Hematopoietic multipotent progenitor cell (in vitro differentiated cells): Measurements from ENCODE around the gene SNX1. TPM values are rescaled to one million over a fixed set of nuclear protein-coding genes. Genes with fewer than 3 reads are reported as not detected.

Source experiments
- DNase-seq, 3 donors: peaks; one replicate each; pipeline ENCODE4 v3.0.0-alpha.2; 2011 to 2015; ENCODE audit warnings: low read depth in 2 of 3, low spot score in 2 of 3
- total RNA-seq: library from RNA; depleted of rRNA; stranded (reverse); fragments of >200 nt; gene quantifications from one replicate; pipeline ENCODE4 v1.2.3, GENCODE V29; 2012

SNX1 gene
- total RNA-seq, 1 donor, result 39.3 TPM

- no peak for DNase-seq
Observed at GRCh38 chr15:64141798-64142512, 46.2 kb downstream of the SNX1 start.

DNA sequence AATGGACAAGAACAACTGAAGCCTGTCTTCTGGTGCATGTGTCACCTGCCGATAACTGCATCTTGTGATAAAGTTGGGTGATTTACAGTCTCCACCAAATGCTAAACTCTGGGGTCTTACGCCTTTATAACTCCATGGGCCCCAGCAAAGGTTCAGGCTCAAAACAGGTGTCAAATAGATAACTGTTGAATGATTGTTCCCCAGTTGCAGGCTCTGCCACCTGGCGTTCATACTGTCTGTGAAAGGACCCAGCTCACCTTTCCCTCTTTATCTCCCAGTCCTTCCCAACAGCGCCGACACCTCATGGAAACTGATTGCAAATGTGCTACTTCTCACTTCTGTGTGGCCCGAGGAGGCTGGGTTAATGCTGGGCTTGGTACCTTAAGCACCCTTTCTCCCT is 47.5 kb downstream of the SNX1 start:
- no peak for DNase-seq

DNA sequence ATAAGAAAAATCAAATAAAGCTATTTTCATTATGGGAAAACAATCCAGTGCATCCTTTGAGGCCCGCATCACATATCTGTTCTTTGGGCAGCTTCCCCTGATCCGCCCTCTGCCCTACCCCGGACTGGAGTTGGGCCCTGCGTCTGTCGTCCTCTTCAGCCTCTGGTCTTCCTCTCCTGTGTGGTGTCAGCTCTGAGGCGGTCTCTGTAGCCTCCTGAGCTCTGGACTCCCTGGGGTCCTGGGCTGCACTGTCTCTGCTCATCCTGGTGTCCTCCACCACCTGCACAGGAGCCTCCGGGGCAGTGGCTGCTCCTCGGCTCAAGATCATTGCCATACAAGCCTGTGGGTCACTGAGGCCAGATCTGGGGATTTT is 48.4 kb downstream of the SNX1 start:
- DNase-seq, result no peak

- DNase-seq, result no peak
Observed at GRCh38 chr15:64144565-64145281, 48.9 kb downstream of the SNX1 start.

GRCh38 chr15:64146041-64146440 is 50.3 kb downstream of the SNX1 start:
- DNase-seq, result no peak

GRCh38 chr15:64146520-64146884 is 50.7 kb downstream of the SNX1 start:
- DNase-seq, result no peak

DNA sequence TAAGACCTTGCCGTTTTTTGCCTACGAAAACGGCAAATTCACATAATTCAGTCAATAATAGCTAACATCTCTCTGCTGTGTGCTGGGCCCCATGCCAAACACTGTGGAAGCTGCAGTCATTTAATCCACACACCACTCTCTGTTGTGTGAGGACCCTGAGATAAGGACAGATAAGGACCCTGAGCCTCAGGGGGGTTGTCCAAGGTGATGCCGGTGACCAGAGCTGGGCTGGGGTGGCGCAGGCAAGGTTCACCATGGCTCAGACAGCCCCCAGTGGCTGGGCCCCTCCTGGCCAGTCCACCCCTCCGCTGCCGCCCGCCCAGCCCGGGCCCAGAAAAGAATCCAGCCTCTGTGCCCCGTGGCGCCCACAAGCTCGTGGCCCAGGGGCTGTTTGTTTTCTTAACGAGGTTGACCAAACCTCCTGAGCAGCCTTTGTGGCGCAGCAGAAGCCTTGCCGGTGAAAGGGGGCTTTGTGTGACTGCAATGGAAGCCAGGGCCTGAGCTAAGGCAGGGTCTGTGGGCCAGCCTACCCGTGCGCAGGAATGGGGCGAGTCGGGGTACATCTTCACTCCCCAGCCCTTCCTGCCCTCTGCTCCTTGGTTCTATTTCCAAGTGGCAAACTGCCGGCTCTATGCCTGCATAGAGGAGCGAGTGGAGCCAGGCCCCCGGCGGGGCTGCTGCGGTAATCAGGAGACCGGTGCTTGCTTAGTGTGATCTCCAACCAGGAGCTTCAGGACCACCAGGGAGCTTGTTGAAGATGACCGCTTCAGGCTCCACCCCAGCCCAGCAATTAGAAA is 51.3 kb downstream of the SNX1 start:
- no peak for DNase-seq

DNA sequence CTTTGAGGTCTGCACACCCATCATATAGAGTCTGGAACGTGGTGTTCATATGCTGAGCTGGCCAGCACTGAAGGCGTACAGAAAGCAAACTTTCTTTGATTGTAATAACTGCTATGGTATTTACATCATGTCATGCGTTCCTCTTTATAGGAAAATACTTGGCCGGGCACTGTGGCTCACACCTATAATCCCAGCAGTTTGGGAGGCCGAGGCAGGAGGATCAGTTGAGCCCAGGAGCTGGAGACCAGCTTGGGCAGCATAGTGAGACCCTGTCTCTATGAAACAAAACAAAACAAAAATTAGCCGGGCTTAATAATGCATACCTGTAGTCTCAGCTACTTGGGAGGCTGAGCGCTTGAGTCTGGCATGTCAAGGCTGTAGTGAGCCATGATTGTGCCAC is 52.4 kb downstream of the SNX1 start:
- no peak for DNase-seq

DNA sequence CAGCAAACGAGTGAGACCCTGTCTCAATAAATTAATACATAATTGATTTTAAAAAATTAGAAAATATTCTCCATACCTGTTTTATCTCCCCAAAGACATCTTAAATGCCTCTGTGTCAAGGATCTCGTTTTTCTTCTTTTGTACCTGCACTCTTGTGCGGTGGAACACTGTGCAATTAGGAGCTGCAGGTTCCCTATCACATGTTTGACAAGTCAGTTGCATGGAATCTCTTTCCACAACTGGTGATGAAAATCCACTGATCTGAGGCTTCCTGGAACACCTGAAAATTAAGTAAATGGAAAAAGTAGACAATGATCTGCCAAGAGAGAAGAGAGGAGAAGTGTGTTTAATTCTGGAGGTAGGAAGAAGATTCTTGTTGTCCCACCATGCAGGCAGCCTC is 52.8 kb downstream of the SNX1 start:
- no peak for DNase-seq

- no peak for DNase-seq
Observed at GRCh38 chr15:64149424-64149823, 53.6 kb downstream of the SNX1 start.

GRCh38 chr15:64149893-64150578 is 54.3 kb downstream of the SNX1 start:
- DNase-seq, result peak in 2 of 3 donors; percentile 41 to 67

- DNase-seq, result no peak
Observed at GRCh38 chr15:64151727-64152506, 56.1 kb downstream of the SNX1 start, which contains the start of gene SNX22. SNX22 (plus strand) TSS chr15:64151731; CDS start chr15:64151776, 45 bp downstream.

- peak in 1 of 3 donors; percentile 31 for DNase-seq
Observed at GRCh38 chr15:64152507-64153387, 57.0 kb downstream of the SNX1 start.

- peak; percentile 79 to 91 (median 83) for DNase-seq
Observed at GRCh38 chr15:64153480-64154367, 57.9 kb downstream of the SNX1 start.

- DNase-seq, result no peak
Observed at GRCh38 chr15:64155802-64156651, 60.2 kb downstream of the SNX1 start.

DNA sequence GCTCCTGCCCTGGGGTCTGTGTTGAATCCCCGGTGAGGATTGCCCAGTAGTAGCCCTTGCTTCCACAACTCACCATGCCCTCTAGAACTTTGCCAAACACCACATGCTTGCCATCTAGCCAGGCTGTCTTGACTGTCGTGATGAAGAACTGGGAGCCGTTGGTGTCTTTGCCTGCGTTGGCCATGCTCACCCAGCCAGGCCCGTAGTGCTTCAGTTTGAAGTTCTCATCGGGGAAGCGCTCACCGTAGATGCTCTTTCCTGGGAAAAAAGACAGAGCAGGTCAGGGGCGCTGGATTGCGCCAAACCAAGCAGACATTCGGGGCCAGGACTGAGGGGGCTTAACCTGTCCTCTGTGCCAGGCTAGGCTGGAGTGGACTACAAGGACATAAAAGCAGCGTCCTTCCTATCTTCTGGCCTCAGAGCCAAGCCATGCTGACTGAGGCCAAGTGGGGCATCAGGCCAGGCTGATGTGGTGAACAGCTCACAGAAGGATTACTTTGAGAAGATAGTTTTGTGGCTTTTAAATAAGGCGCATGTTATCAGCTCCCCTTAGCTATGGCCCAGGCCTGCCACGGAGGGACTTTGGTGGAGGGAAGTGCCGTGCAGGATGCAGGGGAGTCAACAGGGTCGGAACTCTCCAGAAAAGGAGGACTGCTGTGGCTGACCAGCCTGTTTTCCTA is 61.0 kb downstream of the SNX1 start:
- no peak for DNase-seq
